AG09309 (cell line): ENCODE measurements around the gene ASPG.

ENCODE experiments used
- DNase-seq: peaks from one replicate; pipeline ENCODE4 v3.0.0-alpha.2; 2010; ENCODE audit warnings: low read depth
- H3K4me3 ChIP-seq: 2 replicates; pipeline ENCODE4 v1.5.1; 2011; ENCODE audit warnings: mild to moderate bottlenecking, low read depth, low read length, moderate library complexity; ENCODE audit not compliant: control insufficient read depth
- TF ChIP-seq, protein P1 (sequence below): IDR thresholded peaks from 2 replicates; pipeline ENCODE4 v1.5.1; 2011; ENCODE audit warnings: mild to moderate bottlenecking, low read depth, low read length, inconsistent platforms; ENCODE audit not compliant: insufficient read depth, control insufficient read depth; ENCODE audit errors: missing control alignments

The ASPG gene

DNA sequence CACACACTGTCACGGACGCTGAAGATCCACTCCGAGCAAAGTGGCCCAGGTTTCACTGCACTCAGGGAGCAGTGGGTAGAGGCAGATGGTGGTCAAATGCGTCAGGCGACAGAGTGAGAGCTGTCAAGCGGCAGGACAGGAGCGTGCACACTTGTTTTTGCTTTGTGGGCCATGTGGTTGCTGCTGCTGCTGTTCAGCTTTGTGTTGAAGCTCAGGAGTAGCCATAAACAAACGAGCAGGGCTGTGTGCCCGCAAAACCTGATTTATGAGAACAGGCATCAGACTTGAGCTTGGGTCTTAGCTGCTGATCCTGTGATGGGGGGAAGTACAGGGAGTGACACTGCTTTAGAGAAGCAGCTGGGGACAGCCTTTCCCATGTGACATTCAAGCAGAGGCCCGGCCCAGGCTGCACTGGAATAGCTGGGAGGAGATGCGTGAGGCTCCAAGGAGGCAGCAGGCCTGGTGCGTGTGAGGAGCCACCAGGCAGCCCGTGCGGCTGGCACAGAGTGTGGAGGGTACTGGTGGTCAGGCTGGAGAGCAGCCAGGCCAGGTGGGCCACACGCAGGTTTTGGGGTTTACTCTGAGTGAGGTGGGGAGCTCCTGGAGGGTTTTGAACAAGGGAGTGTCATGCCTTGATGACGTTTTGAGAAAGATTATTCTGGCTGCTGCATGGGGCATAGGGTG lies 31.1 kb upstream of the ASPG start:
- no peak overlapping the region for H3K4me3 ChIP-seq
- TF ChIP-seq, protein P1, sequence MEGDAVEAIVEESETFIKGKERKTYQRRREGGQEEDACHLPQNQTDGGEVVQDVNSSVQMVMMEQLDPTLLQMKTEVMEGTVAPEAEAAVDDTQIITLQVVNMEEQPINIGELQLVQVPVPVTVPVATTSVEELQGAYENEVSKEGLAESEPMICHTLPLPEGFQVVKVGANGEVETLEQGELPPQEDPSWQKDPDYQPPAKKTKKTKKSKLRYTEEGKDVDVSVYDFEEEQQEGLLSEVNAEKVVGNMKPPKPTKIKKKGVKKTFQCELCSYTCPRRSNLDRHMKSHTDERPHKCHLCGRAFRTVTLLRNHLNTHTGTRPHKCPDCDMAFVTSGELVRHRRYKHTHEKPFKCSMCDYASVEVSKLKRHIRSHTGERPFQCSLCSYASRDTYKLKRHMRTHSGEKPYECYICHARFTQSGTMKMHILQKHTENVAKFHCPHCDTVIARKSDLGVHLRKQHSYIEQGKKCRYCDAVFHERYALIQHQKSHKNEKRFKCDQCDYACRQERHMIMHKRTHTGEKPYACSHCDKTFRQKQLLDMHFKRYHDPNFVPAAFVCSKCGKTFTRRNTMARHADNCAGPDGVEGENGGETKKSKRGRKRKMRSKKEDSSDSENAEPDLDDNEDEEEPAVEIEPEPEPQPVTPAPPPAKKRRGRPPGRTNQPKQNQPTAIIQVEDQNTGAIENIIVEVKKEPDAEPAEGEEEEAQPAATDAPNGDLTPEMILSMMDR, result no peak
- no peak for DNase-seq

DNA sequence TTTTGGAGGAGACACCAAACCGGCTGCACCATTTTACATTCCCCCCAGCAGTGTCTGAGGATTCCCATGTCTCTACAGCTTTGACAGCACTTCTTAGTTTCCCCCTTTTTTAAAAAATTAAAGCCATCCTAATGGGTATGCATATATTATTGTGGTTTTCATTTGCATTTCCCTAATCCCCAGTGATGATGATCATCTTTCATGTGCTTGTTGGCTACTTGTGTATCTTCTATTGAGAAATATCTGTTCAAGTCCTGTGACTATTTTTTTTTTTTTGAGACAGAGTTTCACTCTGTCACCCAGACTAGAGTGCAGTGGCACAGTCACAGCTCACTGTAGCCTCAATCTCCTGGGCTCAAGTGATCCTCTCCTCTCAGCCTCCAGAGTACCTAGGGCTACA lies 23.2 kb upstream of the ASPG start:
- DNase-seq, result no peak
- H3K4me3 ChIP-seq, result no peak overlapping the region
- TF ChIP-seq, protein P1, result no peak

DNA sequence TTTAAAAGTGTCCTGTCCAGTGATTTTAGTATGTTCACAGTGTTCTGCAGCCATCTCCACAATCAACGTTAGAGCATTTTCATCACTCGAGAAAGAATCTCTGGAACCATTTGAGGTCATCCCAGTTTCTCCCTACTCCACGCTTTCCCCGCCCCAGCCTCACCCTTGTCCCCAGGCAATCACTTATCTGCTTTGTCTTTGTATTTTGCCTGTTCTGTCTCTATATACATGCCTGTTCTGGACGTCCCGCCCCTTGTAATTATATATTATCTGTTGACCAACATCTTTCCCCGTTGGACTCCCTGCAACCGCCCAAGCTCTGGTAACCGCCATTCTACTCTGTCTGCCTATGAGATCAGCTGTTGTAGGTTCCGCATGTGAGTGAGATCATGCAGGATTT lies 21.5 kb upstream of the ASPG start:
- no peak overlapping the region for H3K4me3 ChIP-seq
- DNase-seq, result no peak
- TF ChIP-seq, protein P1, result no peak

DNA sequence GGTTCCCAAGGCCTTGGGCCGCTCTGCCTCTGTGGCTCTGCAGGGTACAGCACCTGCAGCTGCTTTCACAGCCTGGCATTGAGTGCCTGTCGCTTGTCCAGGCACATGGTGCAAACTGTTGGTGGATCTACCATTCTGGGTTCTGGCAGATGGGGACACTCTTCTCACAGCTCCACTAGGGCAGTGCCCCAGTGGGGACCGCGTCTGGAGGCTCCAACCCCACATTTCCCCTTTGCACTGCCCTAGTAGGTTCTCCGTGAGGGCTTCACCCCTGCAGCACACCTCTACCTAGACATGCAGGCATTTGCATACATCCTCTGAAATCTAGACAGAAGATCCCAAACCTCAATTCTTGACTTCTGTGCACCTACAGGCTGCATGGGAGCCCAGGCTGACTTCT lies 19.2 kb upstream of the ASPG start:
- TF ChIP-seq, protein P1, result no peak
- DNase-seq, result no peak
- H3K4me3 ChIP-seq, result no peak overlapping the region

DNA sequence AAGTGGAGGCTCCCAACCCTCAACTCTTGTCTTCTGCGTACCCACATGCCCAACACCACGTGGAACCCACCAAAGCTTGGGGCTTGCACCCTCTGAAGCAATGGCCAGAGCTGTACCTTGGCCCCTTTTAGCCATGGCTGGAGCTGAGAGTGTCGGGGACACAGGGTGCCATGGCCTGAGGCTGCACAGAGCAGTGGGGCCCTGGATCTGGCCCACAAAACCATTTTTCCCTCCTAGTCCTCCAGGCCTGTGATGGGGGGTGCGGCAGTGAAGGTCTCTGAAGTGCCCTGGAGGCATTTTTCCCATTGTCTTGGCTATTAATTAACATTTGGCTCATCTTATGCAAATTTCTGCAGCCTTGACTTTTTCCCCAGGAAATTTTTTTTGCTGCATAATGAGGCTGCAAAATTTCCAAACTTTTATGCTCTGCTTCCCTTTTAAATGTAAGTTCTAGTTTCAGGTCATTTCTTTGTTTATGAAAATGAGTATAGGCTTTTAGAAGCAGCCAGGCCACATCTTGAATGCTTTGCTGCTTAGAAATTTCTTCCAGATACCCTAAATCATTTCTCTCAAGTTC lies 18.7 kb upstream of the ASPG start:
- TF ChIP-seq, protein P1, result no peak
- no peak for DNase-seq
- no peak overlapping the region for H3K4me3 ChIP-seq

DNA sequence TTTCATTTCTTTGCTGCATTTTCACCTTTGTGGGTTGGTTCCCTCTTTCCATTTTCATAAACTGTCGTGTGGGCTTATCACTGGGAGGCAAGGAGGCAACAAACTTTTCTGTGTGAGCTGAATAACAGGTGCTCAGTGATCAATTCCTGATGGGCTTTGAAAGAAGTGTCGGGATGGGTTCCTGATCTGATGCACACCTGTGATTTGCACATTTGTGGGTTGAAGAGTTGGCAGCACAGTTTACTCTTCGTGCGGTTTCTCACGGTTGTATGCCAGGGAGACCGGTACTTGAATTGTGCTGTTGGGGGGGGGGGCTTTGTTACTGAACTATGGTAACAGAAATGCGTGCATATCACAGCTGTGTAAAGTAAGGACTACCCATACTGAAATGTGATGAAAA lies 16.0 kb upstream of the ASPG start:
- H3K4me3 ChIP-seq, result no peak overlapping the region
- TF ChIP-seq, protein P1, result no peak
- no peak for DNase-seq
